Stimulated activated CD4-positive, alpha-beta T cell treated with anti-CD3 and anti-CD28 coated beads, Interleukin-4, amount 100 ng/mL, for 24 hours (primary cell): ENCODE measurements around the gene FNDC3A.
"Not testable (repeated sequence)": the region's sequence is repeated elsewhere in the genome, so short reads cannot be mapped to it uniquely, and the experiment has no call there.

Source experiments
- DNase-seq: peaks from one replicate; pipeline ENCODE4 v3.0.0-alpha.2; 2020

Gene FNDC3A

GRCh38 chr13:49098771-49099512 lies 123.2 kb downstream of the FNDC3A start:
- no peak for DNase-seq

- DNase-seq = no peak
These were observed 123.8 kb downstream of the FNDC3A start for GRCh38 chr13:49099513-49099877.

GRCh38 chr13:49100637-49101570 lies 125.2 kb downstream of the FNDC3A start:
- DNase-seq = no peak

- no peak for DNase-seq
These were observed 132.5 kb downstream of the FNDC3A start for GRCh38 chr13:49108196-49108595.

- DNase-seq = peak; percentile 78
These were observed 134.6 kb downstream of the FNDC3A start for GRCh38 chr13:49110122-49110912.

- DNase-seq = no peak
These were observed 135.1 kb downstream of the FNDC3A start for GRCh38 chr13:49110913-49111170.

GRCh38 chr13:49112782-49113525 lies 137.2 kb downstream of the FNDC3A start:
- DNase-seq = no peak

- DNase-seq = no peak
These were observed 138.0 kb downstream of the FNDC3A start for GRCh38 chr13:49113526-49114286.

GRCh38 chr13:49116873-49117272 lies 141.2 kb downstream of the FNDC3A start:
- DNase-seq = no peak

- DNase-seq = not testable (repeated sequence)
These were observed 142.7 kb downstream of the FNDC3A start for GRCh38 chr13:49118455-49118854.

GRCh38 chr13:49124693-49125304 lies 149.1 kb downstream of the FNDC3A start:
- DNase-seq = no peak

GRCh38 chr13:49125964-49126524 lies 150.3 kb downstream of the FNDC3A start:
- DNase-seq = no peak

- DNase-seq = no peak
These were observed 156.8 kb downstream of the FNDC3A start for GRCh38 chr13:49132479-49133002.

- DNase-seq = no peak
These were observed 158.6 kb downstream of the FNDC3A start for GRCh38 chr13:49134305-49134704.

- DNase-seq = not testable (repeated sequence)
These were observed 161.5 kb downstream of the FNDC3A start for GRCh38 chr13:49137138-49137643.

- no peak for DNase-seq
These were observed 165.3 kb downstream of the FNDC3A start for GRCh38 chr13:49140910-49141611.

GRCh38 chr13:49146950-49147355 lies 171.2 kb downstream of the FNDC3A start:
- no peak for DNase-seq

GRCh38 chr13:49148405-49148804 lies 172.7 kb downstream of the FNDC3A start:
- DNase-seq = no peak

GRCh38 chr13:49157955-49158584 lies 182.4 kb downstream of the FNDC3A start:
- not testable (repeated sequence) for DNase-seq
